Astrocyte (in vitro differentiated cells and primary cell): ENCODE measurements around the gene RALA. TPM values are rescaled to one million over a fixed set of nuclear protein-coding genes. Genes with fewer than 3 reads are reported as not detected.

Experiments
- DNase-seq: peaks from one replicate; pipeline ENCODE4 v3.0.0-alpha.2; 2010; ENCODE audit warnings: low read depth
- FAIRE-seq: peaks from 2 replicates; lab custom pipeline; 2011; peaks lifted over from hg19 to GRCh38; lab: Jason Lieb, UNC
- H2AFZ ChIP-seq: 2 replicates; pipeline ENCODE4 v1.6.0; 2012; ENCODE audit warnings: low read depth, low read length, inconsistent platforms
- H3K27ac ChIP-seq: 2 replicates; pipeline ENCODE4 v1.5.1; 2011; ENCODE audit warnings: low read depth, low read length, inconsistent platforms
- H3K27me3 ChIP-seq: 2 replicates; pipeline ENCODE4 v1.6.0; 2011; ENCODE audit warnings: low read length, inconsistent platforms; ENCODE audit not compliant: insufficient read depth
- H3K36me3 ChIP-seq: 2 replicates; pipeline ENCODE4 v1.5.1; 2011; ENCODE audit warnings: low read length, inconsistent platforms; ENCODE audit not compliant: insufficient read depth
- H3K4me1 ChIP-seq: 2 replicates; pipeline ENCODE4 v1.5.1; 2011; ENCODE audit warnings: low read length, inconsistent platforms; ENCODE audit not compliant: insufficient read depth
- H3K4me2 ChIP-seq: 2 replicates; pipeline ENCODE4 v1.6.0; 2012; ENCODE audit warnings: low read length, inconsistent platforms
- H3K4me3 ChIP-seq: 2 replicates; pipeline ENCODE4 v1.5.1; 2011; ENCODE audit warnings: low read depth, mild to moderate bottlenecking, low read length, inconsistent platforms; ENCODE audit not compliant: insufficient read depth
- H3K79me2 ChIP-seq: 2 replicates; pipeline ENCODE4 v1.6.0; 2012; ENCODE audit warnings: mild to moderate bottlenecking, low read length, inconsistent platforms; ENCODE audit not compliant: insufficient read depth
- H3K9ac ChIP-seq: 2 replicates; pipeline ENCODE4 v1.6.0; 2012; ENCODE audit warnings: mild to moderate bottlenecking, low read length, inconsistent platforms
- H3K9me3 ChIP-seq: 2 replicates; pipeline ENCODE4 v1.5.1; 2012; ENCODE audit warnings: low read depth, mild to moderate bottlenecking, low read length, inconsistent platforms; ENCODE audit not compliant: insufficient read depth
- H4K20me1 ChIP-seq: 2 replicates; pipeline ENCODE4 v1.6.0; 2012; ENCODE audit warnings: low read length, inconsistent platforms; ENCODE audit not compliant: insufficient read depth
- H3K27ac Mint-ChIP-seq: one replicate; pipeline ENCODE4 v1.8.0; 2021; ENCODE audit warnings: mild to moderate bottlenecking, mixed read lengths; ENCODE audit not compliant: unreplicated experiment
- H3K27me3 Mint-ChIP-seq: one replicate; pipeline ENCODE4 v1.8.0; 2021; ENCODE audit warnings: low read depth, mixed read lengths; ENCODE audit not compliant: unreplicated experiment
- H3K36me3 Mint-ChIP-seq: one replicate; pipeline ENCODE4 v1.8.0; 2021; ENCODE audit warnings: low read depth, mixed read lengths; ENCODE audit not compliant: unreplicated experiment
- H3K4me1 Mint-ChIP-seq: one replicate; pipeline ENCODE4 v1.8.0; 2021; ENCODE audit warnings: low read depth, mixed read lengths; ENCODE audit not compliant: unreplicated experiment
- H3K4me3 Mint-ChIP-seq: one replicate; pipeline ENCODE4 v1.8.0; 2021; ENCODE audit warnings: mild to moderate bottlenecking, moderate library complexity, mixed read lengths; ENCODE audit not compliant: unreplicated experiment
- H3K9me3 Mint-ChIP-seq: one replicate; pipeline ENCODE4 v1.8.0; 2021; ENCODE audit warnings: mild to moderate bottlenecking, mixed read lengths; ENCODE audit not compliant: unreplicated experiment
- CTCF ChIP-seq: IDR thresholded peaks from 2 replicates; pipeline ENCODE4 v1.5.1; 2011; ENCODE audit warnings: low read depth, mild to moderate bottlenecking, inconsistent platforms, low read length, moderate library complexity; ENCODE audit not compliant: insufficient read depth
- EZH2 ChIP-seq: IDR thresholded peaks from 2 replicates; pipeline ENCODE4 v1.6.1; 2012; ENCODE audit warnings: mild to moderate bottlenecking, low read length, inconsistent platforms; ENCODE audit not compliant: insufficient read depth
- total RNA-seq: library from RNA; stranded (reverse); gene quantifications from 2 replicates; pipeline ENCODE4 v1.2.1, GENCODE V29; 2021

The RALA gene
- total RNA-seq, 1 donor from 2014 or later: 70.2 TPM

GRCh38 chr7:39631736-39632308 lies 8.4 kb downstream of the RALA start:
- H3K9me3 Mint-ChIP-seq: peaks cover 1% of the 10 kb centered on the region
- H3K36me3 Mint-ChIP-seq: peaks cover 28% of the 10 kb centered on the region

GRCh38 chr7:39633563-39634477 lies 10.4 kb downstream of the RALA start:
- H3K4me1 Mint-ChIP-seq: peaks cover 23% of the 10 kb centered on the region
- Histone ChIP-seq H3K27ac (no peak overlapping the region), H3K9me3 (no peaks in the 10 kb centered on the region), H3K36me3 (peaks cover 11% of the 10 kb centered on the region), H3K79me2 (peaks cover 99% of the 10 kb centered on the region), H3K4me1 (peaks cover 5% of the 10 kb centered on the region), H3K9ac (no peak overlapping the region), H4K20me1 (peaks cover 77% of the 10 kb centered on the region), H3K27me3 (no peaks in the 10 kb centered on the region), H3K4me2 (no peak overlapping the region), H3K4me3 (no peak overlapping the region), H2AFZ (no peak overlapping the region)
- peaks cover 1% of the 10 kb centered on the region for H3K9me3 Mint-ChIP-seq
- H3K36me3 Mint-ChIP-seq: peaks cover 32% of the 10 kb centered on the region
- H3K27ac Mint-ChIP-seq: peak overlapping the region; percentile 34
- no peak overlapping the region for H3K4me3 Mint-ChIP-seq
- peak; percentile 36 for DNase-seq
- TF ChIP-seq CTCF: no peak
- TF ChIP-seq EZH2: no peak
- H3K27me3 Mint-ChIP-seq: no peaks in the 10 kb centered on the region
- no peak for FAIRE-seq

More at GRCh38 chr7:39631736-39632308, 8.4 kb downstream of the RALA start:
- no peak overlapping the region for H3K9ac ChIP-seq
- no peak overlapping the region for H2AFZ ChIP-seq
- peaks cover 11% of the 10 kb centered on the region for H3K36me3 ChIP-seq
- no peak overlapping the region for H3K27ac ChIP-seq
- H3K27ac Mint-ChIP-seq: no peak overlapping the region
- peaks cover 35% of the 10 kb centered on the region for H3K4me1 Mint-ChIP-seq
- H3K4me3 ChIP-seq: no peak overlapping the region
- no peak overlapping the region for H3K4me2 ChIP-seq
- DNase-seq: no peak
- H3K79me2 ChIP-seq: peaks cover 99% of the 10 kb centered on the region
- TF ChIP-seq EZH2: no peak
- TF ChIP-seq CTCF: no peak
- H4K20me1 ChIP-seq: peaks cover 78% of the 10 kb centered on the region
- H3K9me3 ChIP-seq: no peaks in the 10 kb centered on the region
- H3K27me3 ChIP-seq: no peaks in the 10 kb centered on the region
- H3K4me3 Mint-ChIP-seq: no peak overlapping the region
- peaks cover 12% of the 10 kb centered on the region for H3K4me1 ChIP-seq
- no peak for FAIRE-seq
- H3K27me3 Mint-ChIP-seq: no peaks in the 10 kb centered on the region

- Histone ChIP-seq H2AFZ (no peak overlapping the region), H3K36me3 (peaks cover 11% of the 10 kb centered on the region), H3K4me3 (no peak overlapping the region), H3K27me3 (no peaks in the 10 kb centered on the region), H3K9ac (no peak overlapping the region), H3K79me2 (peaks cover 99% of the 10 kb centered on the region), H3K4me2 (no peak overlapping the region), H4K20me1 (peaks cover 83% of the 10 kb centered on the region), H3K9me3 (no peaks in the 10 kb centered on the region), H3K4me1 (peaks cover 5% of the 10 kb centered on the region), H3K27ac (no peak overlapping the region)
- peaks cover 1% of the 10 kb centered on the region for H3K9me3 Mint-ChIP-seq
- H3K27me3 Mint-ChIP-seq: no peaks in the 10 kb centered on the region
- no peak for DNase-seq
- peaks cover 23% of the 10 kb centered on the region for H3K4me1 Mint-ChIP-seq
- no peak overlapping the region for H3K4me3 Mint-ChIP-seq
- H3K27ac Mint-ChIP-seq: peak overlapping the region; percentile 34
- peaks cover 32% of the 10 kb centered on the region for H3K36me3 Mint-ChIP-seq
- TF ChIP-seq EZH2 (no peak), CTCF (no peak)
- FAIRE-seq: no peak
These were observed 11.1 kb downstream of the RALA start for GRCh38 chr7:39634478-39634805.
